ENCODE results near the gene IL17D.
"Not testable (repeated sequence)": the region's sequence is repeated elsewhere in the genome, so short reads cannot be mapped to it uniquely, and the experiment has no call there.

The IL17D gene, protein sequence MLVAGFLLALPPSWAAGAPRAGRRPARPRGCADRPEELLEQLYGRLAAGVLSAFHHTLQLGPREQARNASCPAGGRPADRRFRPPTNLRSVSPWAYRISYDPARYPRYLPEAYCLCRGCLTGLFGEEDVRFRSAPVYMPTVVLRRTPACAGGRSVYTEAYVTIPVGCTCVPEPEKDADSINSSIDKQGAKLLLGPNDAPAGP

DNA sequence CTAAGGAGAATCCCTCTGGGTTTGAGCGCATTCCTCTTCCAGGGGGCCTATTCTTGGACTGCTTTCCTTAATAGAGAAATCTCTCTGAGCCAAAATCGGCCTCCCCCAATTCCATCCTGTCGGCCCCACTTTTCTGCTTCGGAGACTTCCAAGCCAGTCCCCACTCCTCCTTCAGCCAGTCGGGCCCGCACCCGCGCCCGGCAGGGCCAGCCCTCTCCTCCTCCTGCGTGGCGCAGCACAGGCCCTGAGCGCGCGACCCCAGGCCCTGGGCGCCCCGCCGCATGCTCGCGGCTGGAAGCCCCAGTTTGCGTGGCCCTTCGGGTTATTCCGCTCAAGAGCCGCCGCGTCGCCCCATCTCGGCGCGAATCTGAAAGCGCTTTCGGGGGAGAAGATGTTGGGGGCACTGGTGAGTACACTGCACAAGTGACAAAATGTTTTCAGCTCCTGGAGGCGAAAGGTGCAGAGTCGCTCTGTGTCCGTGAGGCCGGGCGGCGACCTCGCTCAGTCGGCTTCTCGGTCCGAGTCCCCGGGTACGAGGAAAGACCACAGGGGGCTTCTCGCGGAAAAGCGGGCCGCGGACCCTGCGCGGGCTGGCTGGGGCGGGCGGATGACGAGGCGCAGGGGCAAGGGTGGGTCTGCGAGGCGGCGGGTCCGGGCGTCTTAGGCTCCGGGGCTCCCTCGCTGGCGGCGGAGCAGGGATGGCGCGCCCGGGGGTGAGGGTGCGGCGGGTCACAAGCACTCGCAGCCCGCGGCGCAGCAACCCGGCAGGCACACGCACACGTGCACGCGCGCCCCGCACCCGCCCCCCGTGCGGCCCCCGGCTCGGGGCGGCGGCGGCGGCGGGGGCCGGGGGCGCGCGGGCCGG, at the start of gene IL17D:
TSS of gene IL17D (plus strand) at position 785 of the 865 bp plus-strand sequence. CDS start 303 bp downstream, outside the sequence.
- DNase-seq: no peak

DNA sequence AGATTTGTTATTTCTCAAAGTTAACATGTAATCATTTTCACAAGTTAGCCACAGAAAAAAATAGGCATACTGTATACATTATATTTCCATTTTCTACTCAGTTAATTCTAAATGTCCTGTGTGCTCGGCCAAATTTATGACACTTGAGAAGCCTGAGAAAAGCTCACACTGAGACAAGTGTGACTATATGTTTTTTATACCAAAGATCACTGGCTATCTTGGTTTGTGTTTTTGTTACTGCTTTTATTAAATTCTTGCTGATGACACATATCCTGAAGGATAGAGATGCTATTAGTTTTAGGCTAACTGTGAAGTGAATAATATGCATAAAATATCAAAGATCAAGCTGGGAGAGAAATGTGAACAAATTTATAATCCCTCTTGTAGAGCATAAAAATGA, 49.3 kb upstream of the IL17D start:
- DNase-seq: no peak

DNA sequence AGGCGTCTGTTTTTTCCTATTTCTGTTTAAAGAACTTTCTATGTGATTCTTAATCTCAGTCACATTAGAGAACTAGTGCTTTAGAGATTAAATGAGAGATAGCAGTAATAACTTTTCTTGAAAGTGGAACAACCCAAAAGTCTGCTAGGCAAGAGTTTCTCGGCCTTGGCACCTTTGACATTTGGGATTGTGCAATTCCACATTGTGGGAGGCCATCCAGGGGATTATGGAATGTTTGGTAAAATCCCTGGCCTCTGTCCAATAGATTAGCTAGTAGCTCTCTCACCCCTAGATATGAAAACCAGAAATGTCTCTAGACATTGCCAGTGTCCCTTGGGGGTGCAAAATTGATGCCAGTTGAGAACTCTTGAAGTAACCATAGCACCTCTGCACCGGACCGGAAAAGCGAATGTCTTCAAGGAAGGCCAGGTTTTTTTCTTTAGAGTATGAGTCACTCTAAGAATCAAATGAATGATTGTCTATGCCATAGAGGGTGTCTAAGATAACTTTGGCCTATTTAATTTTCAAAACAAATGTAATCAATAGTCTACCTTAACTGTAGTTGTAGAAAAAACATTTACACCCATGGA, 45.0 kb upstream of the IL17D start:
- DNase-seq: no peak

DNA sequence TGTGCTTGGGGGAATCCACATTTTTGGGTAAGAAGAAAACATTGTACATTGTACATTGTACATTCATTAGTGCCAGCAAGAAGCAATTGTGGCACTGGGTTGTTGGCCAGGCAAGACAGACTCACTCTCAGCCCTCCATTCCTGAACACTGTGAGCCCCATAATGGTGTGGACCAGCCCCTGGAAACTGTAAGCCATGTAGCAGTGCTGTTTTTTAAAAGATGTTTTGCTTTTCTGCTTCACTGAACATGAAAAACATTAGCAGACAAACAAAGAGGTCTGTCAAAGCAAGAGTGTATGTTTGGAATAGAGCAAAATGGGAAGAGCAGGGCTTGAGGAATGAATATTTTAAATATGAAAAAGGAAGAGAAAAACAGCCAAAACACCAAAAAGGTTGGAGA, 39.1 kb upstream of the IL17D start:
- DNase-seq: no peak

DNA sequence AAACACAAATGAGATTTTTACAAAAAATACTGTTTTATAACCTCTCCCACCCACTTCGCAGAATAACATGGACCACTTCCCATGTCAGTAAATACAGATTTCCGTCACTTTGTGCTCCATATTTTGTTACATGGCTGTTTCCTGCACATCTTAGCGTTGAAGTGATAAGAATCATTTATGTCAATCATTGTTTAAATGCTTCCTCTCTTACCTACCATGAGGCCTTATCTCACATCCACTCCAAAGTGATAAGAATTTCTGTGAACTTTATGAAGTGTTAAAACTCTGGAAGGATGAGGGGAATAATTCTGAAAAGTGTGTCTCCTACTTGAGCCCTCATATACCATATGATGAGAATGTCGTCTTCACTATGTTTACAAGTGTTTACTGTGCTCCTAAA, 36.6 kb upstream of the IL17D start:
- no peak for DNase-seq

DNA sequence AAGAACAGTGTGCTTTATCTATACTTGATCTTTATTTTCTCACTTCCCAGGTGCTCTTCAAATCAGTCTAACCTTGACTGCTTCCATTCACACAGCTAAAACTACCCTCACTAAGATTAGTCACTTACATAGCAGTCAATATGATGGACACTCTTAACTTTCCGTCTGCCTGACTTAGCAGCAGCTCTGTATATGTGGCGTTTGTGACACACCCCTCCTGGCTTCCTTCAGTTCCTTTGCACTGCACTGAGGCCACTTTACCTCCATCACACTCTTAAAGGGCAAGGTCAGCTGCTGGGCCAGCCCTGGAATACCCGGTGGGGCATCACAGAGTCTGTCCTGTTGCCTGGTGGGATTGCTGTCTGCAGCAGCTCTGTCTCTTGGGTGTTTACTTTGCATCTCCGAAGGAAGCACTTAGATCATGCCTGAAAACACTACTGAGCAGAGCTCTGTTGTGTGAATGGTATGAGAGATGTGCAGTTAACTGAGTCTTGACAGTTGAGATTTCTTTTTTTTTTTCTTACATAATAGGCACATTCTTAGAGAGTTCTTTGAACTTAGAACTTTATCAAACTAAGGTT, 35.6 kb upstream of the IL17D start:
- DNase-seq: no peak

DNA sequence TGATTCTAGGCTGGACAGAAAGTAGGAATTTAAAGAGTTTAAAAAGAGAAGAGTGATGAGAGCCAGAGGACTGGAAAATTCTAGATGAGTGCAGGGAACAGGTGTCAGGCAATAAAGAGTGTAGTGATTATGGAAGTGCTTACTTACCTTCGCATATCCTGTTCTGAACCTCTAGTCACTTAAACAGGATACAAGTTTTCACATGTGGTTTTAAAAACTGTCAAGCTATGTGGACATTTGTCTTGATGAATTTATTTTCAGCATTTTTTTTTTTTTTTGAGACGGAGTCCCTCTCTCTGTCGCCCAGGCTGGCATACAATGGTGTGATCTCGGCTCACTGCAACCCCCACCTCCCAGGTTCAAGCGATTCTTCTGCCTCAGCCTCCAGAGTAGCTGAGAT, 34.3 kb upstream of the IL17D start:
- DNase-seq: no peak

DNA sequence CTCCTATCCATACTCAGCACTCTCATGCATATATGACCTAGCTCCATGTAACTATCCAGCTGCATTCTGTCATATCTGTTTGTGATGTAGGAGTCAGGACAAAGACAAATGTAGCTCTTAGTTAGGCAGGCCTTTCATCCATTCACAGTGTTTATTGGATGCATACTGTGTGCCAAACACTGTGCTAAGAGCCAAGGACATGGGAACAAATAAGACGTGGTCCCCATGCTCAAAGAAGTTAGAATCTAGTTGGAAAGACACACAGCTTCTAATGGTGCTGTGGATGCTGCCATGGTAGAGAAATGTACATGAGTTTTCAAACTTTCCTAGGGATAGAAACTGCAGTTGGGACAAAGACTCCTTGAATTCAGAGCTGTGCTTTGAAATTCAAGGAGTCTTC, 31.7 kb upstream of the IL17D start:
- DNase-seq: no peak

DNA sequence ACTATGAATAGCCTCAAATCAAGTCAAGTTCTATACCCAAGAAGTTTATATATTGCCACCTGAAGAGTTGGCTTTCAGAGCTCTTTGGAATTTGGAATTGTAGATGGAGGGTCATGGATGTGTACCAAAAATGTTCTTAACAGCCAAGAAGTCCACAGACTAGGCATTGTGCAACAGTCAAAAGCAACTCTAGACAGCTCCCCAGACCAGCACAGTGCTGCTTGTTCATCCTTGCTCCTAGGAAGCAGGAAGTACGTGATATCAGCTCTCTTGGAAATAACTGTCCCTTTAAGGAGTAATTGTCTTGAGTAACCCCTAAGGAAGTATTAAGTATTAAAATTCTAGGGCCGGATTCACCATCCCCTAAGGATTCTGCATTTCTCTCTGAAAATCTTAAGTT, 30.7 kb upstream of the IL17D start:
- DNase-seq: no peak

DNA sequence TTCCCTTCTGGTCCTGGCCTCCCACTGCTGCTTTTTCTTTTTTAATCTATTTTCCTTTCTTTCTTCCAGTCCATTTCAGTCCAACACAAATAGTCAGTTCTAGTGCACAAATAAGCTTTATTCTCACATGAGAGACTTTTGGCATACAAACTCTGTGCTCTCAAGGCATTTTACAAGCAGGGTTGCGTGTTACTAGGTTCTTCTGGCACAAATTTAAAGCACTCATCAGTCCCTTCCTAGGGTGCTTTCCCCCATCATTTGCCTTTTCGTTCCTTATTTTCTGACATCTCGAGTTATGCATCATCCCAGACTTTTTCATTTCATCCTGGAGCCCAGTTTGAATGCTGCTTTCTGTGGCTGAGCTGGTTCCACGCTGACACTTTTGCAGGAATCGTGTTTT, 29.8 kb upstream of the IL17D start:
- no peak for DNase-seq

DNA sequence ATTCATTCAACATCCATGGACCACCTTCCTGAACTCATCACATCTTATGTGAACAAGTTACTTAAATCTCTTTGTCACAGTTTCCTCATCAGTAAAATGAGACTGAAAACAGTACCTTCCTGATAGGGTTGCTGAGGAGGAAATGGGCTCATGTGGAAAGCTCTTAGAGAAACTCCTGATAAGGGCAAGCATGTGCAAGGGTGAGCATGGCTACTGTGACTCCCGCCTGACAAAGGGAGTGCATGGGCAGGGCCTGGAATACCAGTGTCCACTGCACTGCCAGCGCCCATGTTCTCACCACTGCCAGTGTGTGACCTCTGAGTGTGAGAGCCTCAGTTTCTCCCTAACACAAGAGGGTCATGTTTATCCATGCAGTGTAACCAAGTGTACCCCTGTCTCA, 27.3 kb upstream of the IL17D start:
- DNase-seq: no peak

DNA sequence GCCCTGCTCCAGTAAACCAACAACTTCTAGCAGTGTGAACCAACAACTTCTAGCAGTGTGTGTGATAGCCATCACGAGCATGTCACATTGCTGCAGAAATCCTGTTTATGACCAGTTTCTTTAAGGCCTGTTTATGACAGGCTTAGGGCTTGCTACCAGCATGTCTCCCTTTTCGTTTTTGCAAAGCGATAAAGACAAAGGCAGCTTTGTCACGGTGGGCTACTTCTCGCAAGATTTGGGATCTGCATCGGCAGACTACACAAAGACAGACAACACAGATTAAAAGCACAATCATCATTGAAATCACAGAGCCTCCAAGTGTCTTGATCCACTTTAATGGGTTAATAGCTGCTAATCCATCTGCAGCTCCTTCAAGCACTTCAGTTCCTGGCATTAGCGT, 24.9 kb upstream of the IL17D start:
- not testable (repeated sequence) for DNase-seq

DNA sequence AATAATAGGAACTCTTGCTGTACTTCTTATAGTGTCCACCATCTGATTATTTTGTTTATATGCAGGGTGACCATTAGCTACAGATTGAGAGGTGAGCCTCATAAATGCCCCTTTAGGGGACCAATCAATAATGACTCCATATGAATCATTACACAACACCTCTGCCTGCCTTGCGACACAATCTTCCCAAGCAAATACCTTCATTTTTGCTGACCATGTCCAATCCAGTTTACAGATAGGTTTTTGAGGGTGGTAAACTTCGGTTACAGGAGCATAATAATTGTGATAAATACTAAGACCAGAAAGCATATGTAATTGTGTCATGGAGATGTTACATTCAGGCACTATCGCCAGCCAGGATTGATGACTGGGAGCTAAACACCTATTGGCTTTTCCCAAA, 23.6 kb upstream of the IL17D start:
- DNase-seq: no peak

DNA sequence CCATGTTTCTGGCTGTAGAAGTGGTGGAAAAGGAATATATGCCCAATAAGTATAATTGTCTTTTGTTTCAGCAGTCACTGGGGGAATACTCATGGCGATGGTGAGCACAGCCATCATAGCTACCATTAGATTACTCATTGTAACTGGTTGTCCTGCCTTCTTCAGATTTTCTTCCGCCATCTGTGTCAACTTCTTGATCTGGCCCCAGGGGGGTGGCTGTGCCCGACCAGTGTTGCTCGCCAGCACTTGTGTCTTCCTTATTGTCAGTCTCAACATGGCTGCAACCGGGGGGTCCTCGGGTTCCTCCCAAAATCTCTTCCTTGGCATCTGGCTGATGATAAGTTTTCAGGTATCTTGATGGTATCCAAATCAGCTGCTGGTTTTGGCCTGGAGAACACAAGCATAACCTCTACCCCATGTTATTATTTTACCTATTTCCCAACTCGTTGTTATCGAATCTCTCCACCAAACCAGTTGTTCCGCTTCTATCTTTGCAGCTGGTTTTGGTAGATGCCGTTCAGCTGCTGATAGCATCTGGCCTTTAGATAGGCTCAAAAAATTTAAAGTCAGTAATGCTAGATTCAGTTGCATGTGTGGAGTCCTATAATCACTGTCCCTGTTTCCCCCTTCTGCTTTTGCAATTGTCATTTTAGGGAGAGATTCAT, 23.0 kb upstream of the IL17D start:
- DNase-seq: no peak

DNA sequence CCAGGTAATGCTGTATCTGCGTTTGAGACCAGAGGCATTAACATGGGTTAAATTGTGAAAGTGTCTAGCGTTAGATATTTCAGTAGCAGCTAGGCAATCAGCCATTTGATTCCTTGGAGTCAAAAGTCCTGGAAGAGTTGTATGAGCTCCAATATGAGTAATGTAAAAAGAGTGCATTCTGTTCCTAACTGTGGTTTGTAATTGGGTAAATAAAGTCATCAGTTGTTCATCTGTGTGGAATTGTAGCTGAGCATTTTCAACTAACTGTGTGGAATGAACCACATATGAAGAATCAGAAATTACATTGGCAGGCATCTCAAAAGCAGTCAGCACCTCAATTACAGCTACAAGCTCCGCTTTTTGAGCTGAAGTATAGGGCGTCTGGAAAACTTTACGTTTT, 22.0 kb upstream of the IL17D start:
- not testable (repeated sequence) for DNase-seq

DNA sequence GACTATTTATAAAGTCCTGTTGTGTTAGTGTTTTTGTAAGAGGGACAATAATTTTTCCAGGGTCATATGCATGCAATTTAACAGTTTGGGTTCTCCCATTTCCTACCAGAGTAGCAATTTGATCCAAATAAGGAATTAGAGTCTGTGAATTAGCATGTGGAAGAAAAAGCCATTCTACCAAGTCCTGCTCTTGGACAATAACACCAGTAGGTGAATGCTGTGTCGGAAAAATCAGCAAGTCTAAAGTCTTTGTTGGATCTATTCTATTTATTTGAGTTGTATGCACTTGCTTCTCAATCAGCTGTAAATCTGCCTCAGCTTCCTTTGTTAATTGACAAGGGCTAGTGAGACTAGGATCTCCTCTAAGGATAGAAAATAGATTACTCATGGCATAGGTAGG, 21.4 kb upstream of the IL17D start:
- no peak for DNase-seq

DNA sequence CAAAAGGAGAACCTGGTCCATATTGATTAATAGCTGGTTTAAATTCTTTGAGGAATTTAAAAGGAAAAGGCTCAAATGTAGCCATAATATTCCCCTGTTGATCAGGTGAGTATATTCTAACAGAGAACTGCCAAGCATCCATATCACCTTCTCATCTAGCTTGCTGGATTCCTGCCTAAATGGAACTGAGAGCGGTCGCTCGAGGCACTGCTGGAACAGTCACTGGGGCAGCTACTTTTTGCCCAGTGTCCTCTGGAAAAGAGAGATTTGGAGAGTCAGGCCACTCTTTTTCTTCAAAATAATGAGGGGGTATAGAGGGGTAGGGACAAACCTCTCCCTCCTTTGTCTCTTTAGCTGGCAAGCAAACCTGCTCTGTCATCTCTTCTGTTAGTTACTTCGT, 19.5 kb upstream of the IL17D start:
- DNase-seq: no peak

DNA sequence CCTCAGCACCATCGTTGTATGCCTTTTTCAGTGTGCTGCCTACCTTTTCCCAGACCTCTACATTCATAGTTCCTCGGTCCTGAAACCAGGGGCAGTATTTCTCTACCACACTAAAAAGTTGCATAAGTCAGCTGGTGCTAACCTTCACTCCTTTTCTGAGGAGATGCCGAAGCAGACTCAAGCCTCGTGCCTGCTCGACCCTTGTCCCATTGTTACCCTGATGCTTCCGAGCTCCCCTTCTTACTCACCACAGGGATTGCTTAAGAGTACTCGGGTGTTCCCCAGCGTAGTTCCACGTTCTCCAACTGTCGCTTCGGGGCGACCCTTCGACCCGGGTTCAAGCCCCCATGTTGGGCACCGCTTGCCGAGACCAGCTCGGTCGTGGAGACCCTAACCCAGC, 19.0 kb upstream of the IL17D start:
- DNase-seq: no peak

DNA sequence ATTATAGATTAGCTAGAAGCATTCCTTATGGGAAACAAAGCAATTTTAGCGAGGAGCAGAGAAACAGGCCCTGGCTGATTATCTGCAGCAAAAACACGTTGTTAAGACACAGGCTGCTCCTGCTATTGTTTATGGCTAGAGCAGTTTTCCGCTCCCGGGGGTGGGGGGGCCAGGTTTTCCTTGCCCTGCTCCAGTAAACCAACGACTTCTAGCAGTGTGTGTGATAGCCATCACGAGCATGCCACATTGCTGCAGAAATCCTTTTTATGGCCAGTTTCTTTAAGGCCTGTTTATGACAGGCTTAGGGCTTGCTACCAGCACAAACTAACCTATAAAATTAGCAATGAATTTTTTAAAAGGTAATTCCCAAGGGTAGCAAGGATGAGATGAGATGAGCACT, 18.4 kb upstream of the IL17D start:
- DNase-seq: no peak

DNA sequence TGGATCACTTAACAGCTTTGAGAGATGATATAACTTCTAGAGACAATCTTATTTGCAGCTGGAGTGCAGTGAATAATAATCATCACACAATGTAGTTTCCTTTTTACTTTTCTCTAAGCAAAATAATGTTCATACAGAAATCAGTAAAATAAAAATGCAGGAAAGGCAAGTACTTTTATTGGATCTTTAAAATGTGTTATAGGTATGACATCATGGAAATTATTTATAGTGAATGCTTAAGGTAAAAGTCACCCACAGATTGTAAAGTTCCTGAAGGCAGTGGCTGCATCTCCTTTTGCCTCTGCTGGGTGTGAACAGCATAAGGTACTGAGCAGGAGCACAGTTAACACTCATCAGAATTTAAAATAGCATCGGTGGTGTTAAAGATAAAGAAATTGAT, 17.3 kb upstream of the IL17D start:
- DNase-seq: no peak

DNA sequence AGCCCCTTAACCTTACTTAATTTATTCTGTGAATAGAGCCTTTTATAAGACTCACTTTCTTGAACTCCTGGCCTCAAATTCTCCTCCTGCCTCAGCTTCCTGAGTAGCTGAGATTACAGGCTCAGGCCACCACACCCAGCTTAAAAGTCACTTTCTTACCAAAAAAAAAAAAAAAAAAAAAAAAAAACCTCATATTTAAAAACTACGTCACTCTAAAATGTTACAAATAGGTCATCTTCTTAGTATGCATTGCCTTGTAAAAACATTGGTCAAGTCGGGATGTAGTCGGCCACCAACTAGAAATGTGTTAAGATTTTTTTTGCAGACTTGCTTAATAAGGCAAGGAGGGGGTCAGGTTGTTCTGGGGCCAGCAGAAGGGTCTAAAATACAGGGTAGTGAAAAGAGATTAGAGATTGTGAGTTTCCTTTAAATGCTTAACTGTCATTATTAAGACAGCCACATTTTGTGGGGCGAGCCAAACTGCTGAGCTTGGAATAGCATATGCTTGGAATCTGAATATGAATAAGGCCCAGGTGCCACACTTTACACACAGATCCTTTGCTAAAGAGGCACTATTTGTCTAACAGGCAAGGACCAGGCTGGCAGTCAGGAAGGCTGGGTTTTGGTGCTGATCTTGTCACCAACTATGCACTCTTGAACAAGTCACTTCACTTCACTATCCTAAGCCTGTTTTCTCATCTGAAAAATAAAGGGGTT, 16.5 kb upstream of the IL17D start:
- DNase-seq: no peak

DNA sequence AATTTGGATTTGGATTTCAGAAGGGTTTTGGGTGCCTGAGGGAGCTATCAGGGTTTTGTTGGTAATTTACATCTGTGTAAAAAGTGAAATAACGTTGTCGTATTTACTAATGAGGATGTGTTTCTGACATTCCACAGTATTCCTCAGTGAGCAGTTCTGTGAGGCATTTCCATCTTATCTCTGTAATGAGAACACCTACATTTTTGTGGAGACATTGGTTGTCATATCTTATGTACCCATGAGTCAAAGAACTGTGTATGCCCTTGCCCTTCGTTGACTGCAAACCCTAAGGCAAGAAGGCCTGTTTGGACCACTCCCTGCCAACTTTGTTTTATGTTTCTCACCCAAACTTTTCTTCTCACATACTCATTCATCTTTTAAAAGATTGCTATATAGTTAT, 14.2 kb upstream of the IL17D start:
- no peak for DNase-seq

DNA sequence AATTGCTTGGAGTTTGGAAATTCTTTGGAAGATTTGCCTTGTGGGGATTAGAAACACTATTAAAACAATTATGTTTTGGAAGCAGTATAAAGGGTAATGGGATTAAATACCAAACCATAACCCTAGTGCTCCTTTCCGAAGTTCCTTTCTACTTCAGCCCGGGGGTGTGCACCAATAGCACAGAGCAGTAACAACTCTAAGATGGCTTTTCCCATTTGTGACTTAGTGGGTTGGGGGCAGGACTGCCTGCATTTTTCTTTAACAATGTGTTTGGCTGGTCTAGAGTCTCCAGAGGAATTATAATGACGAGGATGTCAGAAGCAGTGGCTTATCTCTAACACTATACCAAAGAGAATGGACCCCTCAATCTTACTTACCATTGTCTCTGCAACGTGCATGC, 11.9 kb upstream of the IL17D start:
- DNase-seq: no peak
